ENCODE results near the gene REEP5. TPM values are rescaled to one million over a fixed set of nuclear protein-coding genes. Genes with fewer than 3 reads are reported as not detected.

Gene REEP5
- total and polyA plus RNA-seq, 2 of the 8 experiments (the other 6 are each of a cell fraction or from before 2014, with no cell fraction given), result 58.3 to 94.3 TPM

DNA sequence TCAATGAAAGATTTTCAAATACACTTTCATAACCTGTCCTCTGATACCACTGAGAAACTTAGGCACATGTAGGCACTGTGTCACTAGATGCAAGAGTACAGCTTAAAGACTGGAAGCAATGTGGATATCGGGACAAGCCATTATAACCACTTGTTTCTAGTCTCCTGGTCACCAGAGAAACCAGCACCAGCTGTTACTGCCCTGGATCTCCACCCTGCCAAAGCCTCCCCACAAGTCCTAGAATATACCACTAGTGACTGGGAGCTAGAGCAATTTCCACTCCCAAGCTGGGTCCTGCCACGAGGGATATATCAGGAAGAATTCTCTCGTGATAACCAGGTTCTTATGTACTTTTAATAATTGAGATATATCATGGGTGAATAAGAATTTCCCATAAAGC is 19.5 kb downstream of the REEP5 start (continued):
- TF ChIP-seq, protein P1, sequence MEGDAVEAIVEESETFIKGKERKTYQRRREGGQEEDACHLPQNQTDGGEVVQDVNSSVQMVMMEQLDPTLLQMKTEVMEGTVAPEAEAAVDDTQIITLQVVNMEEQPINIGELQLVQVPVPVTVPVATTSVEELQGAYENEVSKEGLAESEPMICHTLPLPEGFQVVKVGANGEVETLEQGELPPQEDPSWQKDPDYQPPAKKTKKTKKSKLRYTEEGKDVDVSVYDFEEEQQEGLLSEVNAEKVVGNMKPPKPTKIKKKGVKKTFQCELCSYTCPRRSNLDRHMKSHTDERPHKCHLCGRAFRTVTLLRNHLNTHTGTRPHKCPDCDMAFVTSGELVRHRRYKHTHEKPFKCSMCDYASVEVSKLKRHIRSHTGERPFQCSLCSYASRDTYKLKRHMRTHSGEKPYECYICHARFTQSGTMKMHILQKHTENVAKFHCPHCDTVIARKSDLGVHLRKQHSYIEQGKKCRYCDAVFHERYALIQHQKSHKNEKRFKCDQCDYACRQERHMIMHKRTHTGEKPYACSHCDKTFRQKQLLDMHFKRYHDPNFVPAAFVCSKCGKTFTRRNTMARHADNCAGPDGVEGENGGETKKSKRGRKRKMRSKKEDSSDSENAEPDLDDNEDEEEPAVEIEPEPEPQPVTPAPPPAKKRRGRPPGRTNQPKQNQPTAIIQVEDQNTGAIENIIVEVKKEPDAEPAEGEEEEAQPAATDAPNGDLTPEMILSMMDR (IDR thresholded peaks at IDR 0.05; ENCODE audit: control extremely low read depth in 1 of 3, insufficient read depth in 1 of 3, low read depth in 1 of 3, low read length in 3 of 3), result no peak
